Measurements from ENCODE around the gene KLHL40.
"Not testable (repeated sequence)": the region's sequence is repeated elsewhere in the genome, so short reads cannot be mapped to it uniquely, and the experiment has no call there.

KLHL40 gene

GRCh38 chr3:42705058-42705767 lies 19.9 kb downstream of the KLHL40 start:
- no peak for DNase-seq (ENCODE audit: low read depth)

GRCh38 chr3:42705962-42706585 lies 20.7 kb downstream of the KLHL40 start:
- DNase-seq (ENCODE audit: low read depth) = no peak

- no peak for DNase-seq (ENCODE audit: low read depth)
These were observed 21.6 kb downstream of the KLHL40 start for GRCh38 chr3:42706721-42707619.

GRCh38 chr3:42707620-42708355 lies 22.5 kb downstream of the KLHL40 start:
- DNase-seq (ENCODE audit: low read depth) = no peak

GRCh38 chr3:42708611-42709151 lies 23.3 kb downstream of the KLHL40 start:
- DNase-seq (ENCODE audit: low read depth) = no peak

- no peak for DNase-seq (ENCODE audit: low read depth)
These were observed 24.3 kb downstream of the KLHL40 start for GRCh38 chr3:42709621-42710020.

GRCh38 chr3:42710323-42711021 lies 25.1 kb downstream of the KLHL40 start:
- DNase-seq (ENCODE audit: low read depth) = no peak

GRCh38 chr3:42711491-42712343 lies 26.4 kb downstream of the KLHL40 start:
- no peak for DNase-seq (ENCODE audit: low read depth)

GRCh38 chr3:42712344-42712648 lies 27.0 kb downstream of the KLHL40 start:
- no peak for DNase-seq (ENCODE audit: low read depth)

- DNase-seq (ENCODE audit: low read depth) = no peak
These were observed 27.5 kb downstream of the KLHL40 start for GRCh38 chr3:42712688-42713372.

- DNase-seq (ENCODE audit: low read depth) = no peak
These were observed 28.4 kb downstream of the KLHL40 start for GRCh38 chr3:42713747-42714146.

GRCh38 chr3:42714171-42714852 lies 29.0 kb downstream of the KLHL40 start:
- DNase-seq (ENCODE audit: low read depth) = no peak

GRCh38 chr3:42717306-42717705 lies 32.0 kb downstream of the KLHL40 start:
- DNase-seq (ENCODE audit: low read depth) = no peak

- DNase-seq (ENCODE audit: low read depth) = no peak
These were observed 33.0 kb downstream of the KLHL40 start for GRCh38 chr3:42718338-42718737.

- no peak for DNase-seq (ENCODE audit: low read depth)
These were observed 33.7 kb downstream of the KLHL40 start for GRCh38 chr3:42719002-42719401.

- DNase-seq (ENCODE audit: low read depth) = no peak
These were observed 34.8 kb downstream of the KLHL40 start for GRCh38 chr3:42720126-42720525.

GRCh38 chr3:42721690-42722089 lies 36.4 kb downstream of the KLHL40 start:
- no peak for DNase-seq (ENCODE audit: low read depth)

GRCh38 chr3:42722442-42722841 lies 37.1 kb downstream of the KLHL40 start:
- not testable (repeated sequence) for DNase-seq (ENCODE audit: low read depth)

- DNase-seq (ENCODE audit: low read depth) = no peak
These were observed 37.9 kb downstream of the KLHL40 start for GRCh38 chr3:42723219-42723618.

Measured in activated T-cell treated with anti-CD3 and anti-CD28 coated beads for 24 hours (primary cell).